Measurements from ENCODE around the gene UBL3. TPM values are rescaled to one million over a fixed set of nuclear protein-coding genes. Genes with fewer than 3 reads are reported as not detected.

Gene UBL3
- total RNA-seq, 1 experiment from 2014 or later: 12.0 TPM

DNA sequence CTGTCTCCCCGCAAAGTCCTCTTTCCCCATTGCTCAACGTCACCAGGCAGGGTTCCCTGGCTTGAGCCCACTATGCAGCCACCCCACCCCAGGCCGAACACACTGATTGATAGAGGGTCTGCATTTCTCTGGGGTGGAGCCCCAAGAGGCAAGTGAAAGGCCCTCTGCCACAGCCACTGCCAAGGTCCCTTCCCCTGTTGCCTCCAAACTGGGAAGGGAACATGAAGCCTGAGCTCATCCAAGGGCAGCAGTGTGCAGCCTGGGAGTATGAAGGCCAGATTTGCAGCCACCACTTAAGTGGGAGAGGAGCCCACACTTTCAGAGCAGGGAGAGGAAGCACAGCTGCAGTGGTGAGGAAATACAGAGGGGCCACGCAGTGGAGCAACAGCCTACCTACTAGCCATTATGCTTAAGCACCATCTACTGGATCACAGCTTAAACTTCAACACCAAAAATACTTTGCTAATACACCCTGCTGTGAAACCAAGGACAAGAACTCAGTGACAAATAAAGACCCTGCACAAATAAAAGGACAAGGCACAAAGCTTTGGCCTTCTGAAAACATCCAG lies 48.6 kb downstream of the UBL3 start:
- Histone ChIP-seq H3K4me1 (ENCODE audit: insufficient read depth, low read length, poor library complexity, severe bottlenecking) (no peaks in the 10 kb centered on the region), H3K27me3 (replicated peaks; ENCODE audit: insufficient read depth, low read depth, low read length, poor library complexity) (no peaks in the 10 kb centered on the region), H3K4me3 (ENCODE audit: low read depth, low read length, poor library complexity, severe bottlenecking) (no peak overlapping the region), H3K36me3 (ENCODE audit: insufficient read depth, low read length, poor library complexity, severe bottlenecking) (no peaks in the 10 kb centered on the region), H3K9me3 (ENCODE audit: low read depth, low read length, poor library complexity, severe bottlenecking) (no peaks in the 10 kb centered on the region), H3K27ac (ENCODE audit: low read depth, low read length, poor library complexity, severe bottlenecking) (no peak overlapping the region)
- no TSS peak for BruUV-seq (replicated peaks)
- POLR2A ChIA-PET (ENCODE audit: low non-redundant PET): no interaction called here
- DNase-seq (ENCODE audit: low spot score): no peak
- CTCF ChIA-PET: no interaction called here
- intact Hi-C loops (cut with micrococcal nuclease; ENCODE audit: unreplicated experiment): no loop called here
- TF ChIP-seq, protein P1, sequence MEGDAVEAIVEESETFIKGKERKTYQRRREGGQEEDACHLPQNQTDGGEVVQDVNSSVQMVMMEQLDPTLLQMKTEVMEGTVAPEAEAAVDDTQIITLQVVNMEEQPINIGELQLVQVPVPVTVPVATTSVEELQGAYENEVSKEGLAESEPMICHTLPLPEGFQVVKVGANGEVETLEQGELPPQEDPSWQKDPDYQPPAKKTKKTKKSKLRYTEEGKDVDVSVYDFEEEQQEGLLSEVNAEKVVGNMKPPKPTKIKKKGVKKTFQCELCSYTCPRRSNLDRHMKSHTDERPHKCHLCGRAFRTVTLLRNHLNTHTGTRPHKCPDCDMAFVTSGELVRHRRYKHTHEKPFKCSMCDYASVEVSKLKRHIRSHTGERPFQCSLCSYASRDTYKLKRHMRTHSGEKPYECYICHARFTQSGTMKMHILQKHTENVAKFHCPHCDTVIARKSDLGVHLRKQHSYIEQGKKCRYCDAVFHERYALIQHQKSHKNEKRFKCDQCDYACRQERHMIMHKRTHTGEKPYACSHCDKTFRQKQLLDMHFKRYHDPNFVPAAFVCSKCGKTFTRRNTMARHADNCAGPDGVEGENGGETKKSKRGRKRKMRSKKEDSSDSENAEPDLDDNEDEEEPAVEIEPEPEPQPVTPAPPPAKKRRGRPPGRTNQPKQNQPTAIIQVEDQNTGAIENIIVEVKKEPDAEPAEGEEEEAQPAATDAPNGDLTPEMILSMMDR (conservative IDR thresholded peaks at IDR 0.05; ENCODE audit: low read depth, low read length): no peak
- TF ChIP-seq EZH2 (IDR thresholded peaks at IDR 0.05; ENCODE audit: borderline replicate concordance, low read depth, low read length, poor library complexity, severe bottlenecking): no peak

DNA sequence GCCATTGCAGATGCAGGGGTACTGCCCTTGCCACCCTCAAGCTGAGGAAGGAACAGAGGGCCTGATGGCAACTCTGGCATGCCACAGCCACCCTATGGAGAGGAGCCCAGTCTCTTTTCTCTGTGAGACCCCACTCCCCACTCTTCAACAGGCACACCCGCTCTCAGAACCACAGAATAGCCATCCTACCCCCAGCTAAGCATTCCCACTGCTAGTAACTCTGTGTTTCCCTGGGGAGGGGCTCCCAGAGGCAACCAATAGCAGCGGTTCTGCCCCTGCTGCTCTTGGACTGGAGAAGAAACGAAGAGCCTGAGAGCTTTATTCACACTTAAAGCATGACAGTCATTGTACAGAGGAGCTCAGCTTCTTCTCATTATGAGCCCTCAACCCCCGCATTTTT lies 49.3 kb downstream of the UBL3 start:
- Histone ChIP-seq H3K36me3 (ENCODE audit: insufficient read depth, low read length, poor library complexity, severe bottlenecking) (no peaks in the 10 kb centered on the region), H3K4me3 (ENCODE audit: low read depth, low read length, poor library complexity, severe bottlenecking) (no peak overlapping the region), H3K9me3 (ENCODE audit: low read depth, low read length, poor library complexity, severe bottlenecking) (no peaks in the 10 kb centered on the region), H3K27ac (ENCODE audit: low read depth, low read length, poor library complexity, severe bottlenecking) (no peak overlapping the region), H3K4me1 (ENCODE audit: insufficient read depth, low read length, poor library complexity, severe bottlenecking) (no peaks in the 10 kb centered on the region), H3K27me3 (replicated peaks; ENCODE audit: insufficient read depth, low read depth, low read length, poor library complexity) (no peaks in the 10 kb centered on the region)
- DNase-seq (ENCODE audit: low spot score): no peak
- CTCF ChIA-PET: no interaction called here
- intact Hi-C loops (cut with micrococcal nuclease; ENCODE audit: unreplicated experiment): no loop called here
- no TSS peak for BruUV-seq (replicated peaks)
- TF ChIP-seq, protein P1 (conservative IDR thresholded peaks at IDR 0.05; ENCODE audit: low read depth, low read length): no peak
- TF ChIP-seq EZH2 (IDR thresholded peaks at IDR 0.05; ENCODE audit: borderline replicate concordance, low read depth, low read length, poor library complexity, severe bottlenecking): no peak
- POLR2A ChIA-PET (ENCODE audit: low non-redundant PET): no interaction called here

DNA sequence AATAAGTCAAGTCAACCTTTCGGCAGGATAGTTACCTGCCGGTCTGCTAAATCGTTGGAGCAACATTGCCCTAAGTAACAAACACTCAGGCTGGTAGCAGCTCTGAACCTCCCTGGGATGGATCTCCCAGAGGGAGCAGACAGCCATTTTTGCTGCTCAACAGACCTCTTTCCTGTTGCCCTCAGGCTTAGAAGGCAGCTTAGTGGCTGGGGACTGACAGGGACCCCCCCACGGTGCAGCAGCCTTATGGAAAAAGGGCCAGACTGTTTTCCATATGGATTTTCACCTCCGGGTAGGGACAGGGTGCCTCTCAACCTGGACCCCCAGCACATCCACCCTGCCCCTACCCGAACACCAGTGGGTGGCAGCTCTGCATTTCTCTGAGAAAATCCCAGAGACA lies 49.7 kb downstream of the UBL3 start:
- intact Hi-C loops (cut with micrococcal nuclease; ENCODE audit: unreplicated experiment): no loop called here
- Histone ChIP-seq H3K9me3 (ENCODE audit: low read depth, low read length, poor library complexity, severe bottlenecking) (no peaks in the 10 kb centered on the region), H3K27ac (ENCODE audit: low read depth, low read length, poor library complexity, severe bottlenecking) (no peak overlapping the region), H3K27me3 (replicated peaks; ENCODE audit: insufficient read depth, low read depth, low read length, poor library complexity) (no peaks in the 10 kb centered on the region), H3K36me3 (ENCODE audit: insufficient read depth, low read length, poor library complexity, severe bottlenecking) (no peaks in the 10 kb centered on the region), H3K4me1 (ENCODE audit: insufficient read depth, low read length, poor library complexity, severe bottlenecking) (no peaks in the 10 kb centered on the region), H3K4me3 (ENCODE audit: low read depth, low read length, poor library complexity, severe bottlenecking) (no peak overlapping the region)
- TF ChIP-seq, protein P1 (conservative IDR thresholded peaks at IDR 0.05; ENCODE audit: low read depth, low read length): no peak
- no peak for TF ChIP-seq EZH2 (IDR thresholded peaks at IDR 0.05; ENCODE audit: borderline replicate concordance, low read depth, low read length, poor library complexity, severe bottlenecking)
- no peak for DNase-seq (ENCODE audit: low spot score)
- POLR2A ChIA-PET (ENCODE audit: low non-redundant PET): no interaction called here
- CTCF ChIA-PET: no interaction called here
- BruUV-seq (replicated peaks): no TSS peak

Measured in A673 (cell line).